ENCODE data around the gene CAPN13.

The CAPN13 gene

GRCh38 chr2:30722936-30723725 lies 84.1 kb downstream of the CAPN13 start:
- DNase-seq: no peak

GRCh38 chr2:30721668-30722647 lies 85.3 kb downstream of the CAPN13 start:
- DNase-seq: no peak

- no peak for DNase-seq
Observed at GRCh38 chr2:30721241-30721640, 86.0 kb downstream of the CAPN13 start.

- no peak for DNase-seq
Observed at GRCh38 chr2:30717081-30717650, 90.1 kb downstream of the CAPN13 start.

- no peak for DNase-seq
Observed at GRCh38 chr2:30716123-30716900, 90.9 kb downstream of the CAPN13 start.

GRCh38 chr2:30714811-30715709 lies 92.2 kb downstream of the CAPN13 start:
- DNase-seq: peak; percentile 18

DNA sequence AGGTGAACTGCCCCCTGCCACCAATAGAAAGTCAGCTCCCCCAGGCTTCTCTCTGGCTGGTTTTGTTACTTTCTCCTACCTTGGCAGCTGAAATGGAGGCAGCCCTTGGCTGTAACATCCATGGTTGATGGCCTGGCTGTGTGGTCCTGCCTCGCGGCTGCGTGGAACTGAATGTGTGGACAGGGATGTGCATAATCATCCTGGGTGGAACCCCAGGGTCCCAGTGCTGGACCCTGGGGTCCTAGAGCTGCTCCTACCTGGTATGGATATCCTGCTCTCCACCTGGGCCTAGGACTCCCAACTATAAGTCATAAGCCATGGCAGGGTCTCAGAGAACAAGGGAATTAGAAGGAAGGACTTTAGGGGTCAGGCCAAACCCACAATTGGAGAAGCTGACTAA lies 93.5 kb downstream of the CAPN13 start:
- DNase-seq: no peak

- peak; percentile 93 for DNase-seq
Observed at GRCh38 chr2:30711646-30712085, 95.6 kb downstream of the CAPN13 start.

DNA sequence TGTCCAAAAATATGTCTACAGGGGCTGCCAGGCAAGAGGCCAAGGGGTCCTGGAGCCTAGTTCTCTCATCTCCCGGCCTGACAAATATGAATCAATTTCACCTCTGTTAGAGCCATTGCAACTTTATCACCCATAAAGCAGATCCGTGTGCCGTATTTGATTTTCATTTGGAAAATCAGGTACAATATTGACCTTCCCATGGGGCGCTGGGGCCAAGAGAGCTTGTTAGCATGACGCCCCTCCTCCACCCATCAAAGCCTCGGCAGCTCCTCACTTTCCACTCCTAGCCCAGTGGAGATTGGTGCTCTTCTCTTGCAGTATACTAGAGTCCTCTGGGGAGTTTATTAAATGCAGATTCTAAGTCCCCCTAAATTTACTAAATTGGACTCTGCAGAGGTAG lies 96.8 kb downstream of the CAPN13 start:
- DNase-seq: no peak

GRCh38 chr2:30710016-30710415 lies 97.2 kb downstream of the CAPN13 start:
- DNase-seq: no peak

- DNase-seq: no peak
Observed at GRCh38 chr2:30709516-30709915, 97.7 kb downstream of the CAPN13 start.

DNA sequence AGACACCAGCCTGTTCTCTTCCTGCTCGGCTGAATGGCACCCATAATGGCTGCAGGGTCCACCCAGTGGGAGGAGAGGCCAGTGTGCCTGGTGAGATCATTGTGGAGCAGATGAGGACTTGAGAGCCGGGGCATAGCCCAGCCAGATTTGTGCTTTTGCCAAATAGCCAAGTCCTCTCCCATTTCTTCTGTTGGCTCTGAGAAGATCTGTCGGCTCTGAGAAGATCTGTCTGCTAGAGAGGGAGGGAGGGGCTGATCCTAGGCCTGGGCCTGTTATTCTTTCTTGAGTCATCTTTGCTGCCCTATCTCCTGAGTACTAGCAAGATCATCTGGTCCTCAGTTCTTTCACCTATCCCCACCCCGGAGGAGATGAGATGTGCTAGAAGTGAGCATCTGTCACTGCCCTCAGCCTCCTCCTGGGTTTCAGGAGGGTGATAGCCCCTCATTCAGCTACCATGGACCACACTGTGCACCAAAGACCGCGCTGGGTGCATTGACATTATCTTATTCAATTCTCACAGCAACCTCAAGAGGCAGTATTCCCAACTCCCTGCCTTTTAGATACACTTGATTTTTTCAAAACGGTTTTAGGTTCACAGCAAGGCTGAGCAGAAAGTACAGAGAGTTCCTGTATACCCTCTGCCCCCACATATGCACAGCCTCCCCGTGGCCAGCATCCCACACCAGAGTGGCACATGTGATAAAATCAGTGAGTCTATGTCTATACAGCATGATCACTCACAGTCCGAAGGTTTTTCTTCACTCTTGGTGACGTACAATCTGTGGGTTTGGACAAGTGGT lies 98.6 kb downstream of the CAPN13 start:
- DNase-seq: peak; percentile 34

- DNase-seq: no peak
Observed at GRCh38 chr2:30707304-30707903, 99.8 kb downstream of the CAPN13 start.

- DNase-seq: peak; percentile 82
Observed at GRCh38 chr2:30706534-30707303, 100.5 kb downstream of the CAPN13 start.

- DNase-seq: no peak
Observed at GRCh38 chr2:30705711-30706533, 101.3 kb downstream of the CAPN13 start.

DNA sequence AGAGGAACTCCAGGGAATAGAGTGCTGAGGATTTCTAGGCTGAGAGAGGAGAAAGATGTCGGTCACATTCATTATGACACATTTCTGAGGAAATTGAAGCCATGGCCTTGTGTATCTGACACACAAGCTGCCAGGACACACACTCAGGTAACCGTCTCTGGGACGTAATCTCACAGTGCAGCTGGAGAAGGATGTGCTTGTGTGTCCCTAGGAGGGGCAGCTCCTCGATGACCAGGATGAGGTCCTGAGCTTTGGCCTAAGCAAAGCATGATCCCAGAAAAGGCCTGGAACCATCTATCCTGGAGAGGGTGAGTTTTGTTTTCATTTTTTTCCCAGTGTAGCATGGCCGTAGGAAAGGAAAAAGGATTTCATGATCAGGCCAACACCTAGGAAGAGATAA lies 102.2 kb downstream of the CAPN13 start:
- no peak for DNase-seq

- no peak for DNase-seq
Observed at GRCh38 chr2:30704309-30705020, 102.8 kb downstream of the CAPN13 start.

GRCh38 chr2:30702694-30703093 lies 104.6 kb downstream of the CAPN13 start:
- DNase-seq: no peak

All from OCI-M1 (cell line).